SK-N-SH (cell line): Measurements from ENCODE around the gene WIPF3. TPM values are rescaled to one million over a fixed set of nuclear protein-coding genes. Genes with fewer than 3 reads are reported as not detected.

ENCODE experiments used
- CTCF ChIA-PET: fragments of 300-600, 350-600 bp; formaldehyde crosslinking; extraction: SDS; loops from one replicate; lab custom pipeline; 2021; lab: Yijun Ruan, JAX
- POLR2A ChIA-PET: fragments of 350-600 bp; sonication (Branson Sonifier 250); formaldehyde crosslinking; extraction: SDS; loops from one replicate; lab custom pipeline; 2020; ENCODE audit warnings: antibody characterized with exemption, inconsistent platforms; lab: Yijun Ruan, JAX
- DNase-seq: peaks from one replicate; pipeline ENCODE4 v3.0.0; 2012
- H2AFZ ChIP-seq: fragments of 200-600 bp; sonication (generic); 2 replicates; pipeline ENCODE4 v1.8.1; 2016; ENCODE audit warnings: antibody characterized with exemption, mild to moderate bottlenecking, low read depth
- H3F3A ChIP-seq: fragments of 200-600 bp; sonication (generic); replicated peaks from 2 replicates; pipeline ENCODE3; 2016; ENCODE audit warnings: antibody characterized with exemption, mild to moderate bottlenecking; ENCODE audit not compliant: insufficient read depth
- H3K27ac ChIP-seq, 2 experiments: fragments of 200-500 bp in 1 of 2; fragments of 200-600 bp in 1 of 2; sonication (Bioruptor generic) in 1 of 2; sonication (generic), shearing (Covaris generic) in 1 of 2; 2 replicates each; pipeline versions ENCODE4 v1.5.1 to v1.6.1; 2014 to 2016; ENCODE audit warnings: low read depth in 2 of 2, inconsistent platforms in 1 of 2, low read length in 1 of 2, mild to moderate bottlenecking in 1 of 2, mixed read lengths in 1 of 2
- H3K27me3 ChIP-seq: fragments of 200-600 bp; sonication (generic), shearing (Covaris generic); 2 replicates; pipeline ENCODE4 v1.6.1; 2016; ENCODE audit warnings: mixed run types; ENCODE audit not compliant: insufficient read depth
- H3K36me3 ChIP-seq, 2 experiments: fragments of 200-500 bp in 1 of 2; fragments of 200-600 bp in 1 of 2; sonication (Bioruptor generic) in 1 of 2; sonication (generic) in 1 of 2; replicated peaks in 1 of 2; 2 replicates each; pipeline versions ENCODE3 to v1.5.1; 2014 to 2016; ENCODE audit warnings: low read length in 1 of 2, mild to moderate bottlenecking in 1 of 2; ENCODE audit not compliant: insufficient read depth in 2 of 2, control insufficient read depth in 1 of 2
- H3K4me1 ChIP-seq, 2 experiments: fragments of 200-500 bp in 1 of 2; fragments of 200-600 bp in 1 of 2; sonication (Bioruptor generic) in 1 of 2; sonication (generic), shearing (Covaris generic) in 1 of 2; 2 replicates each; pipeline versions ENCODE4 v1.5.1 to v1.6.1; 2014 to 2016; ENCODE audit warnings: low read depth in 1 of 2, low read length in 1 of 2, mixed run types in 1 of 2; ENCODE audit not compliant: insufficient read depth in 2 of 2, control insufficient read depth in 1 of 2
- H3K4me2 ChIP-seq: fragments of 200-600 bp; sonication (generic), shearing (Covaris generic); 2 replicates; pipeline ENCODE4 v1.6.1; 2017; ENCODE audit warnings: mixed run types
- H3K4me3 ChIP-seq, 2 experiments: fragments of 200-500 bp in 1 of 2; fragments of 200-600 bp in 1 of 2; sonication (Bioruptor generic) in 1 of 2; sonication (generic), shearing (Covaris generic) in 1 of 2; 2 replicates each; pipeline versions ENCODE4 v1.5.1 to v1.8.1; 2014 to 2016; ENCODE audit warnings: low read depth in 2 of 2, inconsistent platforms in 1 of 2, low read length in 1 of 2, mild to moderate bottlenecking in 1 of 2, mixed read lengths in 1 of 2, moderate library complexity in 1 of 2
- H3K79me2 ChIP-seq: fragments of 200-600 bp; sonication (generic); 2 replicates; pipeline ENCODE4 v1.8.1; 2017; ENCODE audit warnings: mild to moderate bottlenecking; ENCODE audit not compliant: insufficient read depth
- H3K9ac ChIP-seq: fragments of 200-600 bp; sonication (generic); 2 replicates; pipeline ENCODE4 v1.6.1; 2017; ENCODE audit warnings: mixed run types
- H3K9me2 ChIP-seq: fragments of 200-600 bp; sonication (generic); 2 replicates; pipeline ENCODE4 v1.6.1; 2017; ENCODE audit warnings: mixed run types
- H3K9me3 ChIP-seq: fragments of 200-600 bp; sonication (generic); 2 replicates; pipeline ENCODE4 v1.6.1; 2017; ENCODE audit warnings: mixed run types, mild to moderate bottlenecking, moderate library complexity
- H4K20me1 ChIP-seq: fragments of 200-600 bp; sonication (generic); 2 replicates; pipeline ENCODE4 v1.6.1; 2017; ENCODE audit warnings: mild to moderate bottlenecking, mixed run types; ENCODE audit not compliant: insufficient read depth
- CHD2 ChIP-seq: fragments of 150-350 bp; IDR thresholded peaks from 2 replicates; pipeline ENCODE4 v1.6.1; 2018; ENCODE audit warnings: low read length; ENCODE audit not compliant: partially characterized antibody
- CTCF ChIP-seq: fragments of 200-600 bp; sonication (generic); IDR thresholded peaks from 2 replicates; pipeline ENCODE4 v1.6.1; 2017; ENCODE audit warnings: antibody characterized with exemption, mild to moderate bottlenecking, moderate library complexity
- ELF1 ChIP-seq: IDR thresholded peaks from 2 replicates; pipeline ENCODE4 v1.4.0; 2012
- EP300 ChIP-seq, 2 experiments: IDR thresholded peaks; 2 replicates each; pipeline versions ENCODE4 v1.4.0 to v1.6.1; 2012; ENCODE audit warnings: borderline replicate concordance in 1 of 2, low read depth in 1 of 2, low read length in 1 of 2
- EZH2phosphoT487 ChIP-seq: fragments of 200-600 bp; sonication (generic); IDR thresholded peaks from 2 replicates; pipeline ENCODE4 v1.6.1; 2017; ENCODE audit warnings: low read depth, mixed run types, mild to moderate bottlenecking, antibody characterized with exemption, moderate library complexity, borderline replicate concordance
- FOSL2 ChIP-seq: IDR thresholded peaks from 2 replicates; pipeline ENCODE4 v1.4.0; 2012; ENCODE audit warnings: low read depth, mild to moderate bottlenecking, moderate library complexity, borderline replicate concordance
- FOXJ3 ChIP-seq: sonication (generic); formaldehyde crosslinking; IDR thresholded peaks from 2 replicates; pipeline ENCODE4 v1.5.1; 2020; ENCODE audit warnings: mild to moderate bottlenecking, missing genetic modification reagents
- FOXM1 ChIP-seq: IDR thresholded peaks from 2 replicates; pipeline ENCODE4 v1.4.0; 2012; ENCODE audit warnings: low read depth, mild to moderate bottlenecking
- GABPA ChIP-seq: IDR thresholded peaks from 2 replicates; pipeline ENCODE4 v1.4.0; 2012; ENCODE audit warnings: low read depth, mild to moderate bottlenecking
- GATA2 ChIP-seq: sonication (generic); formaldehyde crosslinking; IDR thresholded peaks from 2 replicates; pipeline ENCODE4 v1.5.0; 2020; ENCODE audit warnings: mild to moderate bottlenecking, missing genetic modification reagents
- IRF3 ChIP-seq: fragments of 150-350 bp; IDR thresholded peaks from 2 replicates; pipeline ENCODE4 v1.6.1; 2016; ENCODE audit warnings: mild to moderate bottlenecking, low read depth, low read length
- JUND ChIP-seq: IDR thresholded peaks from 2 replicates; pipeline ENCODE4 v1.4.0; 2012
- MEF2A ChIP-seq: IDR thresholded peaks from 2 replicates; pipeline ENCODE4 v1.4.0; 2012; ENCODE audit warnings: low read depth, borderline replicate concordance
- MXI1 ChIP-seq: IDR thresholded peaks from 2 replicates; pipeline ENCODE4 v1.6.1; 2012; ENCODE audit warnings: mild to moderate bottlenecking, low read depth, low read length, improper control_type of control experiment
- NFIC ChIP-seq: IDR thresholded peaks from 2 replicates; pipeline ENCODE4 v1.4.0; 2012; ENCODE audit warnings: borderline replicate concordance
- NRF1 ChIP-seq: IDR thresholded peaks from 2 replicates; pipeline ENCODE4 v1.6.1; 2012; ENCODE audit warnings: low read depth, mild to moderate bottlenecking, low read length
- POLR2AphosphoS5 ChIP-seq: IDR thresholded peaks from 2 replicates; pipeline ENCODE4 v1.6.1; 2012; ENCODE audit warnings: low read depth, low read length
- RAD21 ChIP-seq: IDR thresholded peaks from 2 replicates; pipeline ENCODE4 v1.6.1; 2012; ENCODE audit warnings: mild to moderate bottlenecking, low read length
- RCOR1 ChIP-seq: fragments of 150-350 bp; IDR thresholded peaks from 2 replicates; pipeline ENCODE4 v1.6.1; 2017; ENCODE audit warnings: antibody characterized with exemption, low read length
- RFX5 ChIP-seq: IDR thresholded peaks from 2 replicates; pipeline ENCODE4 v1.6.1; 2012; ENCODE audit warnings: mild to moderate bottlenecking, improper control_type of control experiment, low read length
- RXRA ChIP-seq: IDR thresholded peaks from 2 replicates; pipeline ENCODE4 v1.4.0; 2012; ENCODE audit warnings: low read depth, mild to moderate bottlenecking, borderline replicate concordance
- SIN3A ChIP-seq: IDR thresholded peaks from 2 replicates; pipeline ENCODE4 v1.6.1; 2012; ENCODE audit warnings: low read depth, mild to moderate bottlenecking, low read length, moderate library complexity, borderline replicate concordance
- SMC3 ChIP-seq: IDR thresholded peaks from 2 replicates; pipeline ENCODE4 v1.6.1; 2012; ENCODE audit warnings: low read depth, low read length, improper control_type of control experiment
- TAF1 ChIP-seq: IDR thresholded peaks from 2 replicates; pipeline ENCODE4 v1.6.1; 2012; ENCODE audit warnings: low read depth, mild to moderate bottlenecking, low read length, moderate library complexity, borderline replicate concordance
- TEAD4 ChIP-seq: IDR thresholded peaks from 2 replicates; pipeline ENCODE4 v1.4.0; 2012; ENCODE audit warnings: mild to moderate bottlenecking, borderline replicate concordance; ENCODE audit not compliant: insufficient read depth
- USF1 ChIP-seq: IDR thresholded peaks from 2 replicates; pipeline ENCODE4 v1.4.0; 2012; ENCODE audit warnings: low read depth, borderline replicate concordance
- USF2 ChIP-seq: fragments of 150-350 bp; IDR thresholded peaks from 2 replicates; pipeline ENCODE4 v1.6.1; 2017; ENCODE audit warnings: antibody characterized with exemption, low read length, low read depth, borderline replicate concordance
- YY1 ChIP-seq: IDR thresholded peaks from 2 replicates; pipeline ENCODE4 v1.4.0; 2012; ENCODE audit warnings: low read depth, mild to moderate bottlenecking
- ZBTB33 ChIP-seq: IDR thresholded peaks from 2 replicates; pipeline ENCODE4 v1.4.0; 2012; ENCODE audit warnings: low read depth, borderline replicate concordance
- WGBS: methylation state at CpG from one replicate; pipeline ENCODE4 v1.1.6; 2017; ENCODE audit warnings: low lambda C conversion rate; 5-methylcytosine and 5-hydroxymethylcytosine counted together
- polyA plus RNA-seq, 3 experiments: library from polyadenylated mRNA; depleted of rRNA; stranded (reverse); fragments of >200 nt; gene quantifications; 2 replicates each; pipeline ENCODE4 v1.2.3, GENCODE V29; 2012

Gene WIPF3
- polyA plus RNA-seq, 1 of the 3 experiments (the other 2 are of a cell fraction), result 0.02 TPM

GRCh38 chr7:29935111-29935510 lies 128.8 kb downstream of the WIPF3 start:
- Histone ChIP-seq H4K20me1 (no peaks in the 10 kb centered on the region), H3K27ac (peak overlapping the region in 1 of 2 experiments; percentile 23; a peak in 1 of 4 replicates), H3K4me3 (no peak overlapping the region), H3K9ac (no peak overlapping the region), H3K9me3 (no peaks in the 10 kb centered on the region), H3K9me2 (no peaks in the 10 kb centered on the region), H3K4me1 (0 out of 4 replicates have a peak, but pooled peaks cover 0 to 10% of the 10 kb centered on the region in 2 experiments), H3F3A (peaks cover 7% of the 10 kb centered on the region), H3K36me3 (peaks cover 58 to 74% of the 10 kb centered on the region in 2 experiments), H3K4me2 (no peak overlapping the region), H3K79me2 (no peaks in the 10 kb centered on the region), H2AFZ (no peak overlapping the region), H3K27me3 (no peaks in the 10 kb centered on the region)
- no peak for DNase-seq
- WGBS, result 87% methylated on average over 2 of the region's 2 CpGs
- ChIA-PET CTCF (interaction anchor here (0.9 to 6.9 kb wide), 7 partner anchors 14 to 139 kb away, joined by 3 to 72 read pairs (median 4); no protein-coding TSS in a partner anchor), POLR2A (no interaction called here)
- TF ChIP-seq FOXJ3 (no peak), MEF2A (no peak), FOXM1 (no peak), RFX5 (no peak), NRF1 (no peak), NFIC (peak; percentile 54; the same call in 1 of the 2 replicates), CTCF (no peak), RAD21 (no peak), GATA2 (CRISPR knock-in tag) (no peak), YY1 (no peak), RCOR1 (no peak), GABPA (no peak), IRF3 (no peak), RXRA (no peak), EZH2phosphoT487 (no peak), USF2 (no peak), USF1 (no peak), POLR2AphosphoS5 (no peak; the same call in 1 of the 2 replicates), ZBTB33 (no peak), SIN3A (no peak), MXI1 (no peak), JUND (peak; percentile 46), CHD2 (no peak), TAF1 (no peak), SMC3 (no peak), TEAD4 (no peak), FOSL2 (peak; percentile 34), ELF1 (no peak), EP300 (IDR thresholded peaks at IDR 0.05; ENCODE audit: borderline replicate concordance in 1 of 2, low read depth in 1 of 2, low read length in 1 of 2) (peak in 1 of 2 experiments; percentile 33; a peak in 1 of 4 replicates)
